ENCODE results near the gene ATP13A4. TPM values are rescaled to one million over a fixed set of nuclear protein-coding genes. Genes with fewer than 3 reads are reported as not detected.
"Not testable (repeated sequence)": the region's sequence is repeated elsewhere in the genome, so short reads cannot be mapped to it uniquely, and the experiment has no call there.

ATP13A4 gene
- total RNA-seq, 4 donors from 2014 or later: under 0.01 to 0.63 (median 0.28) TPM

DNA sequence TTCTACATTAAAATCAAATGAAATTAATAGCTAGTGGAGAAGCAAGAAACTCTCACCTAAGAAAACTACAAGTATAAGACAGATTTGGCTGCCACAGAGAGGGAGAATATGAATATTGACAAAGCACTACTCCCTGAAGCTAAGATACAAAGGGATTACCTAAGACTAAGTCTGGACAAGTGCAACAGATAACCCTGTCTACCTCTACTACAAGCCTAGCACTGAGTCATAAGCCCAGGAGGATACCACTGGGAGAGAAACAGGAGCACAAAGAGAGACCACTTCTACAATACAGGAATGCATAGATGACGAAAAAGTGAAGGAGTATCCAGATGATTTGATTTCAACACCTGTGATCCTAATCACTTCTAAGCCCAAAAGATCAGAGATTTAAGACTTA lies 10.4 kb downstream of the ATP13A4 start:
- Histone ChIP-seq H3K4me3 (no peak overlapping the region), H3K27ac (replicated peaks in 1 of 4) (no peak overlapping the region), H3K27me3 (no peaks in the 10 kb centered on the region), H3K4me1 (no peaks in the 10 kb centered on the region), H3K36me3 (no peaks in the 10 kb centered on the region), H3K9me3 (peaks cover 0 to 4% (median 0%) of the 10 kb centered on the region in 4 donors)
- no peak for DNase-seq (ENCODE audit: extremely low spot score)
- TF ChIP-seq POLR2A (IDR thresholded peaks at IDR 0.05; ENCODE audit: low read depth) (no peak), POLR2AphosphoS5 (IDR thresholded peaks at IDR 0.05) (no peak), EP300 (IDR thresholded peaks at IDR 0.05) (no peak)
- TF ChIP-seq, protein P1, sequence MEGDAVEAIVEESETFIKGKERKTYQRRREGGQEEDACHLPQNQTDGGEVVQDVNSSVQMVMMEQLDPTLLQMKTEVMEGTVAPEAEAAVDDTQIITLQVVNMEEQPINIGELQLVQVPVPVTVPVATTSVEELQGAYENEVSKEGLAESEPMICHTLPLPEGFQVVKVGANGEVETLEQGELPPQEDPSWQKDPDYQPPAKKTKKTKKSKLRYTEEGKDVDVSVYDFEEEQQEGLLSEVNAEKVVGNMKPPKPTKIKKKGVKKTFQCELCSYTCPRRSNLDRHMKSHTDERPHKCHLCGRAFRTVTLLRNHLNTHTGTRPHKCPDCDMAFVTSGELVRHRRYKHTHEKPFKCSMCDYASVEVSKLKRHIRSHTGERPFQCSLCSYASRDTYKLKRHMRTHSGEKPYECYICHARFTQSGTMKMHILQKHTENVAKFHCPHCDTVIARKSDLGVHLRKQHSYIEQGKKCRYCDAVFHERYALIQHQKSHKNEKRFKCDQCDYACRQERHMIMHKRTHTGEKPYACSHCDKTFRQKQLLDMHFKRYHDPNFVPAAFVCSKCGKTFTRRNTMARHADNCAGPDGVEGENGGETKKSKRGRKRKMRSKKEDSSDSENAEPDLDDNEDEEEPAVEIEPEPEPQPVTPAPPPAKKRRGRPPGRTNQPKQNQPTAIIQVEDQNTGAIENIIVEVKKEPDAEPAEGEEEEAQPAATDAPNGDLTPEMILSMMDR (IDR thresholded peaks at IDR 0.05): no peak
- intact Hi-C loops (cut with DNase I): no loop called here
- 83% methylated on average over 1 of the region's 1 CpG for WGBS

DNA sequence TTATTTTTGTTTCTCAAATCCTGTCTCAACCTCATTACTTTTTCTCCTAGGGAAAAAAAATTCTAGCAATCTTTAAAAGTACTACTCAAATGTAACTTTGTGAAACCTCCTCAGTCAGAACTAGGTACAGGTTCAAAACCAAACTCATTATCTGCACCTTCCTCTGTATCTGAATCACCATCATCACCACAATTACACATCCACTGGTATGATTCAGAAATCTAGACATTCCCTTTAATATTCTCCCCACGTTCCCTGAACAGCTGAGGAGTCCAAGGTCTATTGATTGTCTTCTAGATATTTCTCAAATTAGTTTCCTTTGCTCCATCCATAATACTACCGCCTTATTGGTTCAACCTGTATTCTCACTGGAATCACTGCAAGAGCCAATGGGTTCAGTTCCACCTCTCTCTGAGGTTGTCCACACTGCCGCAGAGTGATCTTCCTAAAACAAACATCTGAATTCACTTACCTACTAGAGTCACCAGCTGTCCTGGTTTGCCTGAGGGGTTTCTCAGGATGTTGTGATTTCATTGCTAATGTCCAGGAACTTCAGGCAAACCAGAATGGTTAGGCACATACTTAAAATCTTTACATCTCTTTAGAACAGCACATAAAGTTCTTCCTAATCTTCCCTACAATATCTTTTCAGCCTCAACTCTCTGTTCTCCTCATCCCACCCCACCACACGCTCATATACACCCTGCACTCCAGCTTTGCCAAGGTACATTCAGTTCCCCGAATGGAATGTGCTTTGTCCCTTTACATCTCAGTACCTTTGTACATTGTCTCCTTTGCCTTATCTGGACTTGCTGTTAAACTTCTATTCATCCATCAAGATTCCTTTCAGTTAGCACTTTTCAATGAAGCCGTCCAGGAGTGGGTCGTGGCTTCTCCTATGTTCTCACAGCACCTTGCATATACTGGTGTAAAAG lies 24.2 kb downstream of the ATP13A4 start:
- DNase-seq (ENCODE audit: extremely low spot score): no peak
- Histone ChIP-seq H3K36me3 (no peaks in the 10 kb centered on the region), H3K27me3 (no peaks in the 10 kb centered on the region), H3K27ac (replicated peaks in 1 of 4) (no peak overlapping the region), H3K4me1 (no peaks in the 10 kb centered on the region), H3K9me3 (no peaks in the 10 kb centered on the region), H3K4me3 (no peak overlapping the region)
- WGBS: 85% methylated on average over 7 of the region's 7 CpGs
- TF ChIP-seq POLR2A (IDR thresholded peaks at IDR 0.05; ENCODE audit: low read depth) (no peak), POLR2AphosphoS5 (IDR thresholded peaks at IDR 0.05) (no peak), EP300 (IDR thresholded peaks at IDR 0.05) (no peak)
- TF ChIP-seq, protein P1 (IDR thresholded peaks at IDR 0.05): no peak
- intact Hi-C loops (cut with DNase I): no loop called here

DNA sequence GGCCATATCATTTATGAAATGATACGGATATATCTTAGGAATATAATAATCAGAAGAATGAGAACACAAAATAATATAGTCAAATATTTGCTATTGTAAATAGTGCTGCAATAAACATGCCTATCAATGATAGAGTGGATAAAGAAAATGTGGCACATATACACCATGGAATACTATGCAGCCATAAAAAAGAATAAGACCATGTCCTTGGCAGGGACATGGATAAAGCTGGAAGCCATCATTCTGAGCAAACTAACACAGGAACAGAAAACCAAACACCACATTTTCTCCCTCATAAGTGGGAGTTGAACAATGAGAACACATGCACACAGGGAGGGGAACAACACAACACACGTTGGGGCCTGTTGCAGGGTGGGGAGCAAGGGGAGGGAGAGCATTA lies 28.6 kb downstream of the ATP13A4 start:
- H3K27me3 ChIP-seq; H3K36me3 ChIP-seq; H3K4me1 ChIP-seq; H3K27ac ChIP-seq (replicated peaks in 1 of 4); H3K9me3 ChIP-seq; DNase-seq (ENCODE audit: extremely low spot score); H3K4me3 ChIP-seq; intact Hi-C loops (cut with DNase I): not testable (repeated sequence)
- 94% methylated on average over 2 of the region's 2 CpGs for WGBS

DNA sequence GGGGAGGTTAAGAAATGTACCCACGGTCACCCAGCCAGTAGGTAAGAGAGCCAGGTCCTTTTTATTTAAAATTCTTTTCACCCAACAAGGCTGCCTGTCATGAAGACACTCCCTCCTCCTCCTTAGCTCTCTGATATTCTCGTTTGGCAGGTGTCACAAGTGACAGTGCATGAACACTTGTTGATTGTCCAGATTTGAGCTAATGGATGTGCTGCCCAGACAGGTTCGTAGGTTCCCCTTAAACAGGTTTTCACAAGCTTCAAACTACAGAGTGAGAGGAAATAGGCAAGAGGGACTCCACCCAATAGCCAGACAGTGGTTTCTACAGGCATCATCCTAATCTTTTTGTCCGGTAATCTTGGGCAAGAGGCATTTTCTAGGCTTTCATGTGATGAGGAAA lies 32.2 kb downstream of the ATP13A4 start:
- H3K36me3 ChIP-seq: no peaks in the 10 kb centered on the region
- no peaks in the 10 kb centered on the region for H3K4me1 ChIP-seq
- no peak overlapping the region for H3K4me3 ChIP-seq
- 74% methylated on average over 4 of the region's 4 CpGs for WGBS
- no peak overlapping the region for H3K27ac ChIP-seq (replicated peaks in 1 of 4)
- H3K27me3 ChIP-seq: no peaks in the 10 kb centered on the region
- intact Hi-C loops (cut with DNase I): no loop called here
- no peak for TF ChIP-seq POLR2A (IDR thresholded peaks at IDR 0.05; ENCODE audit: low read depth)
- no peak for TF ChIP-seq POLR2AphosphoS5 (IDR thresholded peaks at IDR 0.05)
- DNase-seq (ENCODE audit: extremely low spot score): no peak
- H3K9me3 ChIP-seq: no peaks in the 10 kb centered on the region

DNA sequence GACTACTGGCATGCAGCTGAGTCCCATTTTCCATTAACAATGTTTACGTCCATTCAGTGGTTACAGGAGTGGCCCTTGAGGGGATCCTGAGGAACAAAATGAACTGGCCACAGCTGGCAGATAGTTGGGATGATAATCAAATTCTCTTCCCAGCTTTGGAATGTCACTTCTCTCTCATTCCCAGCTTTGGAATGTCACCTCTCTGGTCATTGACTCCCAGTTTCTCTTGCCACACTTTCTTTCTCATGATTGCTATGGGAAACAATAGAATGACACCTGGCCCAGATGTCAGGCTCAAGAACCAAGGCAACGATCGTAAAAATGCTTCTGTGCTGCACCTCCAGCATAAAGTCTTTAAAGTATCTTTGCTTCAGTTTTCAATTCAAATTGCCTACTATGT lies 34.0 kb downstream of the ATP13A4 start:
- no peaks in the 10 kb centered on the region for H3K4me1 ChIP-seq
- H3K9me3 ChIP-seq: no peaks in the 10 kb centered on the region
- intact Hi-C loops (cut with DNase I): no loop called here
- TF ChIP-seq POLR2AphosphoS5 (IDR thresholded peaks at IDR 0.05): no peak
- TF ChIP-seq, protein P1 (IDR thresholded peaks at IDR 0.05): no peak
- TF ChIP-seq POLR2A (IDR thresholded peaks at IDR 0.05; ENCODE audit: low read depth): no peak
- TF ChIP-seq EP300 (IDR thresholded peaks at IDR 0.05): no peak
- no peak overlapping the region for H3K27ac ChIP-seq (replicated peaks in 1 of 4)
- H3K4me3 ChIP-seq: no peak overlapping the region
- 79% methylated on average over 3 of the region's 3 CpGs for WGBS
- H3K27me3 ChIP-seq: no peaks in the 10 kb centered on the region
- no peaks in the 10 kb centered on the region for H3K36me3 ChIP-seq
- no peak for DNase-seq (ENCODE audit: extremely low spot score)
